Thoracic aorta (tissue), 2 donors: Measurements from ENCODE around the gene SYNE1. TPM values are rescaled to one million over a fixed set of nuclear protein-coding genes. Genes with fewer than 3 reads are reported as not detected.

ENCODE experiments used
- ATAC-seq: fragments of 150-250 bp; one replicate; pipeline ENCODE4 v1.8.0; 2017; ENCODE audit warnings: low read depth; ENCODE audit not compliant: insufficient number of reproducible peaks, low FRiP score
- DNase-seq: peaks from one replicate; pipeline ENCODE4 v3.0.0-alpha.2; 2020; ENCODE audit warnings: low spot score
- H3K27ac ChIP-seq, 2 donors: fragments of 200-600 bp; sonication (generic); 1 replicate in 1 of 2; 2 replicates in 1 of 2; pipeline ENCODE4 v1.5.1; 2016; ENCODE audit warnings: mild to moderate bottlenecking in 2 of 2, moderate library complexity in 2 of 2
- H3K27me3 ChIP-seq: fragments of 200-600 bp; sonication (generic); replicated peaks from 2 replicates; pipeline ENCODE4 v1.6.0; 2016; ENCODE audit warnings: mild to moderate bottlenecking; ENCODE audit not compliant: insufficient read depth
- H3K36me3 ChIP-seq: fragments of 200-600 bp; sonication (generic); one replicate; pipeline ENCODE4 v1.5.1; 2016
- H3K4me1 ChIP-seq, 2 donors: fragments of 200-600 bp; sonication (generic); 1 replicate in 1 of 2; 2 replicates in 1 of 2; pipeline versions ENCODE4 v1.5.1 to v1.6.0; 2016; ENCODE audit warnings: low read depth in 2 of 2, mild to moderate bottlenecking in 1 of 2; ENCODE audit not compliant: control insufficient read depth in 1 of 2
- H3K4me3 ChIP-seq: fragments of 200-600 bp; sonication (generic); 2 replicates; pipeline ENCODE4 v1.5.1; 2016; ENCODE audit warnings: mild to moderate bottlenecking
- H3K9me3 ChIP-seq: fragments of 200-600 bp; sonication (generic); 2 replicates; pipeline ENCODE4 v1.5.1; 2016
- CTCF ChIP-seq: fragments of 200-600 bp; sonication (generic); IDR thresholded peaks from one replicate; pipeline ENCODE4 v1.5.1; 2019; ENCODE audit warnings: antibody characterized with exemption
- total RNA-seq, 2 donors: library from RNA; depleted of rRNA; stranded (reverse); fragments of >200 nt; gene quantifications; one replicate each; pipeline versions ENCODE4 v1.1.0 to v1.2.3, GENCODE V29; 2016

SYNE1 gene
- total RNA-seq, 2 donors from 2014 or later, result 462 to 552 TPM

- ATAC-seq (no peak), DNase-seq (no peak)
- Histone ChIP-seq H3K4me3 (no peak overlapping the region), H3K36me3 (no peaks in the 10 kb centered on the region), H3K9me3 (no peaks in the 10 kb centered on the region), H3K27me3 (no peaks in the 10 kb centered on the region), H3K27ac (no peak overlapping the region), H3K4me1 (peaks cover 0 to 8% of the 10 kb centered on the region in 2 donors)
- no peak for TF ChIP-seq CTCF
Observed at GRCh38 chr6:152576525-152576924, 60.6 kb downstream of the SYNE1 start.

- DNase-seq, result no peak
- H3K27ac ChIP-seq, result no peak overlapping the region
- no peaks in the 10 kb centered on the region for H3K27me3 ChIP-seq
- TF ChIP-seq CTCF, result no peak
- H3K4me3 ChIP-seq, result no peak overlapping the region
- no peaks in the 10 kb centered on the region for H3K9me3 ChIP-seq
- no peak for ATAC-seq
- H3K36me3 ChIP-seq, result no peaks in the 10 kb centered on the region
- H3K4me1 ChIP-seq, result peaks cover 0 to 8% of the 10 kb centered on the region in 2 donors
Observed at GRCh38 chr6:152575621-152576150, 61.5 kb downstream of the SYNE1 start.

- H3K4me1 ChIP-seq, result peaks cover 0 to 8% of the 10 kb centered on the region in 2 donors
- H3K36me3 ChIP-seq, result no peaks in the 10 kb centered on the region
- no peak for ATAC-seq
- H3K4me3 ChIP-seq, result no peak overlapping the region
- no peak for DNase-seq
- H3K9me3 ChIP-seq, result no peaks in the 10 kb centered on the region
- no peaks in the 10 kb centered on the region for H3K27me3 ChIP-seq
- TF ChIP-seq CTCF, result no peak
- H3K27ac ChIP-seq, result no peak overlapping the region
Observed at GRCh38 chr6:152575161-152575560, 62.0 kb downstream of the SYNE1 start.

GRCh38 chr6:152573762-152574161, 63.4 kb downstream of the SYNE1 start:
- H3K27me3 ChIP-seq, result no peaks in the 10 kb centered on the region
- H3K27ac ChIP-seq, result no peak overlapping the region
- H3K4me3 ChIP-seq, result no peak overlapping the region
- no peak for ATAC-seq
- H3K4me1 ChIP-seq, result peaks cover 0 to 8% of the 10 kb centered on the region in 2 donors
- no peaks in the 10 kb centered on the region for H3K36me3 ChIP-seq
- DNase-seq, result no peak
- no peak for TF ChIP-seq CTCF
- no peaks in the 10 kb centered on the region for H3K9me3 ChIP-seq

- no peaks in the 10 kb centered on the region for H3K36me3 ChIP-seq
- DNase-seq (no peak), ATAC-seq (no peak)
- H3K27ac ChIP-seq, result no peak overlapping the region
- TF ChIP-seq CTCF, result no peak
- no peaks in the 10 kb centered on the region for H3K9me3 ChIP-seq
- peaks cover 0 to 8% of the 10 kb centered on the region in 2 donors for H3K4me1 ChIP-seq
- no peak overlapping the region for H3K4me3 ChIP-seq
- no peaks in the 10 kb centered on the region for H3K27me3 ChIP-seq
Observed at GRCh38 chr6:152572338-152573088, 64.6 kb downstream of the SYNE1 start.
